Measurements from ENCODE around the gene UTP3.

DNA sequence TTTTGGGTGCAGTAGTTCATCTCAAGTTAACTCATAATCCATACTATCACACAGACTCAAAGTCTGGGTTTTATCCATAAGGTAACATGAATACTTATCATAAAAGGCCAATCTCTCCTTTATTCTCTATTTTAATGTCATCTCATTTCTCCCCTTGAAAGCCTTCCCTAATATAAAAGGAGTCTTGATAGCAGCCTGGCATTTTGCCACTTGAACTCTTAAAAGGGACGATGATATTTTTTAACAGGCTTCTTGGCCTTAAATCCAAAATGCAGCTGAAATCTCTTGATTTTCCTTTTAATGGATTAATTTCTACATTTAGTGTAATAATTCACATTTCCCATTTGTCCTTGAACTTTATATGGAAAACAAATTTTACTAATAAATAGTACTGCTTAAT is 13.6 kb upstream of the UTP3 start:
- TF ChIP-seq, protein P1, sequence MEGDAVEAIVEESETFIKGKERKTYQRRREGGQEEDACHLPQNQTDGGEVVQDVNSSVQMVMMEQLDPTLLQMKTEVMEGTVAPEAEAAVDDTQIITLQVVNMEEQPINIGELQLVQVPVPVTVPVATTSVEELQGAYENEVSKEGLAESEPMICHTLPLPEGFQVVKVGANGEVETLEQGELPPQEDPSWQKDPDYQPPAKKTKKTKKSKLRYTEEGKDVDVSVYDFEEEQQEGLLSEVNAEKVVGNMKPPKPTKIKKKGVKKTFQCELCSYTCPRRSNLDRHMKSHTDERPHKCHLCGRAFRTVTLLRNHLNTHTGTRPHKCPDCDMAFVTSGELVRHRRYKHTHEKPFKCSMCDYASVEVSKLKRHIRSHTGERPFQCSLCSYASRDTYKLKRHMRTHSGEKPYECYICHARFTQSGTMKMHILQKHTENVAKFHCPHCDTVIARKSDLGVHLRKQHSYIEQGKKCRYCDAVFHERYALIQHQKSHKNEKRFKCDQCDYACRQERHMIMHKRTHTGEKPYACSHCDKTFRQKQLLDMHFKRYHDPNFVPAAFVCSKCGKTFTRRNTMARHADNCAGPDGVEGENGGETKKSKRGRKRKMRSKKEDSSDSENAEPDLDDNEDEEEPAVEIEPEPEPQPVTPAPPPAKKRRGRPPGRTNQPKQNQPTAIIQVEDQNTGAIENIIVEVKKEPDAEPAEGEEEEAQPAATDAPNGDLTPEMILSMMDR (IDR thresholded peaks at IDR 0.05) = no peak
- TF ChIP-seq POLR2A (IDR thresholded peaks at IDR 0.05) = no peak

Measured in ovary (tissue), 3 donors.